ENCODE measurements around the gene POLR1B. TPM values are rescaled to one million over a fixed set of nuclear protein-coding genes. Genes with fewer than 3 reads are reported as not detected.

The POLR1B gene, protein sequence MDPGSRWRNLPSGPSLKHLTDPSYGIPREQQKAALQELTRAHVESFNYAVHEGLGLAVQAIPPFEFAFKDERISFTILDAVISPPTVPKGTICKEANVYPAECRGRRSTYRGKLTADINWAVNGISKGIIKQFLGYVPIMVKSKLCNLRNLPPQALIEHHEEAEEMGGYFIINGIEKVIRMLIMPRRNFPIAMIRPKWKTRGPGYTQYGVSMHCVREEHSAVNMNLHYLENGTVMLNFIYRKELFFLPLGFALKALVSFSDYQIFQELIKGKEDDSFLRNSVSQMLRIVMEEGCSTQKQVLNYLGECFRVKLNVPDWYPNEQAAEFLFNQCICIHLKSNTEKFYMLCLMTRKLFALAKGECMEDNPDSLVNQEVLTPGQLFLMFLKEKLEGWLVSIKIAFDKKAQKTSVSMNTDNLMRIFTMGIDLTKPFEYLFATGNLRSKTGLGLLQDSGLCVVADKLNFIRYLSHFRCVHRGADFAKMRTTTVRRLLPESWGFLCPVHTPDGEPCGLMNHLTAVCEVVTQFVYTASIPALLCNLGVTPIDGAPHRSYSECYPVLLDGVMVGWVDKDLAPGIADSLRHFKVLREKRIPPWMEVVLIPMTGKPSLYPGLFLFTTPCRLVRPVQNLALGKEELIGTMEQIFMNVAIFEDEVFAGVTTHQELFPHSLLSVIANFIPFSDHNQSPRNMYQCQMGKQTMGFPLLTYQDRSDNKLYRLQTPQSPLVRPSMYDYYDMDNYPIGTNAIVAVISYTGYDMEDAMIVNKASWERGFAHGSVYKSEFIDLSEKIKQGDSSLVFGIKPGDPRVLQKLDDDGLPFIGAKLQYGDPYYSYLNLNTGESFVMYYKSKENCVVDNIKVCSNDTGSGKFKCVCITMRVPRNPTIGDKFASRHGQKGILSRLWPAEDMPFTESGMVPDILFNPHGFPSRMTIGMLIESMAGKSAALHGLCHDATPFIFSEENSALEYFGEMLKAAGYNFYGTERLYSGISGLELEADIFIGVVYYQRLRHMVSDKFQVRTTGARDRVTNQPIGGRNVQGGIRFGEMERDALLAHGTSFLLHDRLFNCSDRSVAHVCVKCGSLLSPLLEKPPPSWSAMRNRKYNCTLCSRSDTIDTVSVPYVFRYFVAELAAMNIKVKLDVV
- 12.7 and 13.1 TPM in 2 replicates for total RNA-seq

DNA sequence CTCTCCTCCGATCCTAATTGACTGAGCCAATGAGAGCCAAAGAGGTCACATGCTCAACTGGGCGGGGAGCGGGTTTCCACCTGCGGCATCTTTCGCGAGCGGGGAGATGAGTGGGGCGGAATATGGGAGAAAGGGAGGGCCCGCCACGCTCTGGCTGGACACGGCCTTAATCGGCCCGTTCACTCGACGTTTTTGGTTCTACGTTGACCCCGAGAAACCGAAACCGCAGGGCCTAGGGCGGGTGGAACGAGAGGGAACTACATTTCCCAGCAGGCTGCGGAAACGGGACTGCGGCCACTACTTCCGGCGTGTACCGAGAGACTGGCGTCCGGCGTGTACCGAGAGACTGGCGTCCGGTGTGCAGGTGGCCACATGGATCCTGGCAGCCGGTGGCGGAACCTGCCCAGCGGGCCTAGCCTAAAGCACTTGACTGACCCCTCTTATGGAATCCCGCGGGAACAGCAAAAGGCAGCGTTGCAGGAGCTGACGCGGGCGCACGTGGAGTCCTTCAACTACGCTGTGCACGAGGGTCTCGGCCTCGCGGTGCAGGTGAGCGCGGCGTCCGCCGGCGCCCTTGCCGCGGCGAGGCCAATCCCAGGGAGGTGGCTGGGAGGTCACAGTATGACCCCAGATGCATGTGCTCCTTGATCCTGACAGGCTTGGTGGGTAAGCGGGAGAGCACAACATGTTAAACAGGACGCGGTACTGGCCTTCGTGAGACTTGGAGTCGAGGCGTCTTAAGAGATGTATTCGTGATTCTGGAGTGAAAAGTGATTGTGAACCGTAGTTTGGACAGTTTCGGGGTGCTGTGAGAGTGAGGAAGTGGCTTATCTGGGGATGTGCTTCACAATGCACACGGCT, at the start of gene POLR1B:
TSS of gene POLR1B (plus strand) at position 343 of the 861 bp plus-strand sequence. CDS start at position 373, 30 bp downstream.

DNA sequence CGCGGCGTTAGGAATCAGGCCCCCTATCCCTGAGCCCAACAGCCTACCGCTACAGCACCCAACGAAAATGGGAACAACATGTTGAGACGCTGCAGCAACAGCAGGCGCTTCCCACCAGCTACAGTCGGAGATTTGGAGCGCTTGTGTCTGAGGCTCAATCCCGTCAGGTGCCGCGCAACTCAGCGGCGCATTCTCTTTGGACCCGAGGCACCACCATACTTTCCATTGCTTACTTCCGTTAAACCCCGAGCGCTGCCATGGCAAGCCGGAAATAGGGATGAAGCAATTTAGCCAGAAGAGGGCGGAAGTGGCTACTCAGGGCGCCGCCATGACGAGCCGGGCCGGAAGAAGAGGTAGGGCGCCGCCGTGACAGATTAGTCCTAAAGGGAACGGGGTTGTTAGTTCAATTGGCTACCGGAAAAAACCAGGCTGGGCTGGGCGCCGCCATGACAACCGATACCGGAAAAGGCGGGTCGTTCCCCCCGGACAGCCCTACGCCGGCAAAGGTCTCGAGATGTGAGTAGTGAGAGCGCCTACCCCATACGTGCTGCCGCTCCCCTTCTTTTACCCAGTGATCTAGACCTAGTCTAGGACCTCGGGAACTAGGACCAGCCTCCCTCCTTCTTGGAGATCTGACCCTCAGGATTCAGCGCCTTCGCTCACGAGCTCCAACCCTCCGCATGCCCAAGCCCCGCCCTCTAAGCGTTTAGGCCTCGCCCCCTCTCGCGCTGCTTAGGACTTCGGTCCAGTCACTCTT, 42.0 kb downstream of the POLR1B start, which contains the start of gene CHCHD5:
TSS of gene CHCHD5 (plus strand) at position 476 of the 757 bp plus-strand sequence. CDS start at position 515, 39 bp downstream.

Other genes starting within 250 kb of the POLR1B start
- gene RGPD8, start 108.8 kb upstream of the POLR1B start, total RNA-seq, result 0.56 and 2.3 TPM in 2 replicates
- gene TTL, start 60.3 kb upstream of the POLR1B start, total RNA-seq, result 20.9 and 47.4 TPM in 2 replicates
- 35.5 and 37.1 TPM in 2 replicates for gene CHCHD5, start 42.1 kb downstream of the POLR1B start, total RNA-seq
- 23.0 and 98.1 TPM in 2 replicates for gene SLC20A1, start 103.5 kb downstream of the POLR1B start, total RNA-seq
- gene NT5DC4, start 178.6 kb downstream of the POLR1B start, total RNA-seq, result not detected in 2 replicates
- 5.6 and 19.4 TPM in 2 replicates for gene CKAP2L, start 222.1 kb downstream of the POLR1B start, total RNA-seq
- 0.24 and 14.7 TPM in 2 replicates for gene IL1A, start 242.0 kb downstream of the POLR1B start, total RNA-seq